ENCODE measurements around the gene BCAP31.

The BCAP31 gene

DNA sequence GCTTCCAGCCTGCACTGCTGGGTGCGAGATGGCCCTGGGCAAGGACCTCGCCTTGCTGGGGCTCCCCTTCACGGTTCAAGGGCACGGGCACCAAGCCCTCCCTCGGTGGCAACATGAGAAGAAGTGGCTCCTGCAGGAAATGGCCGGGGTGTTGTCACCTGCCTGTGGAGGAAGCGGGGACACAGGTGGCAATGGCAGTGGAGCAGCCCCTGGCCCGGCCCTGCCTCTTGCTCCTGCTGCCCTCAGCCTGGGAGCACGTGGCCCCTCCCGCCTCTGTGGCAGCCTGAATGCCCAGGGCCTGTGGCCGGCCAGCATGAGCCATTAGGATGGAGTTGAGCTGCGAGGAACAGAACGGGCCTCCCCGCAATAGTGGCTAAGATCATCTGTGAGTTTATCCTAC is 17.3 kb upstream of the BCAP31 start:
- TF ChIP-seq, protein P1, sequence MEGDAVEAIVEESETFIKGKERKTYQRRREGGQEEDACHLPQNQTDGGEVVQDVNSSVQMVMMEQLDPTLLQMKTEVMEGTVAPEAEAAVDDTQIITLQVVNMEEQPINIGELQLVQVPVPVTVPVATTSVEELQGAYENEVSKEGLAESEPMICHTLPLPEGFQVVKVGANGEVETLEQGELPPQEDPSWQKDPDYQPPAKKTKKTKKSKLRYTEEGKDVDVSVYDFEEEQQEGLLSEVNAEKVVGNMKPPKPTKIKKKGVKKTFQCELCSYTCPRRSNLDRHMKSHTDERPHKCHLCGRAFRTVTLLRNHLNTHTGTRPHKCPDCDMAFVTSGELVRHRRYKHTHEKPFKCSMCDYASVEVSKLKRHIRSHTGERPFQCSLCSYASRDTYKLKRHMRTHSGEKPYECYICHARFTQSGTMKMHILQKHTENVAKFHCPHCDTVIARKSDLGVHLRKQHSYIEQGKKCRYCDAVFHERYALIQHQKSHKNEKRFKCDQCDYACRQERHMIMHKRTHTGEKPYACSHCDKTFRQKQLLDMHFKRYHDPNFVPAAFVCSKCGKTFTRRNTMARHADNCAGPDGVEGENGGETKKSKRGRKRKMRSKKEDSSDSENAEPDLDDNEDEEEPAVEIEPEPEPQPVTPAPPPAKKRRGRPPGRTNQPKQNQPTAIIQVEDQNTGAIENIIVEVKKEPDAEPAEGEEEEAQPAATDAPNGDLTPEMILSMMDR (conservative IDR thresholded peaks at IDR 0.05; ENCODE audit: low read length) = no peak
- no peak overlapping the region for H3K4me3 ChIP-seq (ENCODE audit: low read length)
- no peak for DNase-seq (ENCODE audit: low read depth)

DNA sequence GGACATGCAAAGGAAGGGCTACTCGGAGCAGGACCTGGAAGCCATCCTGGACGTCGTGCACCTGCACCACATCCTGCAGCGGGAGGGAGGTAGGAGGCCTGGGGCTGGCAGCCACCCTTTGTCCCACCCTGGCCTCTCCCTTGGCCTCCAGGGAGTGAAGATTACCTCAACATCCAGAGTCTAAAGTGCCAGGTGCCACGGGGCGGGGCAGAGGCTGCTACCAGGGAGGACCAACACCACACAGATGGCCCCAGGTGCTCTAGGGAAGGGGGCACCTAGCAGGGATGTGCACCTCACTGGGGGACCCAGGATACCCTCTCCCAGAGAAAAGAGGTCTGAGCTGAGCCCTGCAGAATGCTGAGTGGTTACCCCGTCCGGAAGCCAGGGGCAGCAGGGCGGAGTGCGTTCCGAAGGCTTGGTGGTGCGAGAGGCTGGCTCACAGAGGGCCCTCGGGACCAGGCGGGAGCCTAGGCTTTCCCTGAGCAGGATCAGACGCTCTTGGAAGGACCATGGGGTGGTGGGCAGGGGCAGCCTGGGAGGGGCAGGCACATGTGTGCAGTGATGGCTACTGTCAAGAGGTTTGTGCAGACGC is 16.5 kb upstream of the BCAP31 start:
- no peak for DNase-seq (ENCODE audit: low read depth)
- H3K4me3 ChIP-seq (ENCODE audit: low read length) = no peak overlapping the region
- TF ChIP-seq, protein P1 (conservative IDR thresholded peaks at IDR 0.05; ENCODE audit: low read length) = no peak

DNA sequence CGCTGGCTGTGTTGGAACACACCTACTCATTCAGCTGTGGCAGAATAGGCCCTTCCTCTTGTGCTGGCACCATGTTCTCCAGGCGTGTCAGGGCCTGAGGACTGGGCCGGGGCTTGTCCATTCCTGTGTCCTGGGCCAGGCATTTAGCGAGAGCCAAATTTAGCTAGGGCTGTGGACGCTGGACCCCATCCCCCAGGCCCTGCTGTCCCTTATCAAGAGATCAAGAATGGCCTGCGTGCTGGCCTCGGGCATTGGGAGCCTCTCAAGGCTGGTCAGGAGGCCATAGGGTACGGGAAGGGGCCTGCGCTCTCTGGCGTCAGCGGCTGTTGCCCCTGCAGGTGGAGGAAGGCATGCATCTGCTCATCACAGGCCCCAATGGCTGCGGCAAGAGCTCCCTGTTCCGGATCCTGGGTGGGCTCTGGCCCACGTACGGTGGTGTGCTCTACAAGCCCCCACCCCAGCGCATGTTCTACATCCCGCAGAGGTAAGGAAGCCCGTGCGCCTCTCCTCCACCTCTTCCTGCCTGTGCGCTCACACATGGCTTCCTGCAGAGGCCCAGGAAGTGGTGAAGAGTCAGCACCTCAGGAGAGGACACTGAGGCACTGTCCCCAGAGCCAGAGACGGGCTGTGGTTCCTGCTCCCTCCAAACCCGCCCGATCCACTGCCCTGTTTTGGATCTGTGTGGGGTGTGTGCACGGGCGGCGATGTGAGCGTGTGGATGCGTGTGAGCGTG is 15.7 kb upstream of the BCAP31 start:
- no peak for DNase-seq (ENCODE audit: low read depth)
- H3K4me3 ChIP-seq (ENCODE audit: low read length) = no peak overlapping the region
- TF ChIP-seq, protein P1 (conservative IDR thresholded peaks at IDR 0.05; ENCODE audit: low read length) = no peak

DNA sequence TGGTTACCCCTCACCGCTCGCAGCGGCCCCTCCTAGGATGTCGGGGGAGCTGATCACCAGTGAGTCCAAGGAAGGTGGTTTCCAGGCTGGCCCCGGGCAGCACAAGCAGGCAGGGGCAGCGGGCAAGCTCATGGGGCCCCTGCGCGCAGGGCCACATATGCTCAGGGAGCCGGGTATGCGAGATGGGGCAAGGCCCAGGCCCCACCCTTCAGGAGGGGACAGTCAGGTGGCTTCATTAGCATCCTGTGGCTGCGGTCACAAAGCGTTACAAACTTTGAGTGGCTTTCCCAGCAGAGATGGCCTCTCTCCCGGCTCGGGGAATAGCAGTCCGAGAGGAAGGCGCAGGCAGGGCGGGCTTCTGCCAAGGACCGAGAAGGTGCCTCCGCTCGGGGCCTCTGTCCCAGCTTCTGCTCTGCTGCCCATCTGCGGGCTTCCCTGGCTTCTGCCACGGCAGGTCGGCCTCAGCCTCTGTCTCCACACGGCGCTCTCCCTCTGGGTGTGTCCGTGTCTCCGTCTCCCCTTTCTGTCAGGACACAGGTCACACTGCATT is 13.9 kb upstream of the BCAP31 start:
- no peak overlapping the region for H3K4me3 ChIP-seq (ENCODE audit: low read length)
- no peak for DNase-seq (ENCODE audit: low read depth)
- TF ChIP-seq, protein P1 (conservative IDR thresholded peaks at IDR 0.05; ENCODE audit: low read length) = no peak

DNA sequence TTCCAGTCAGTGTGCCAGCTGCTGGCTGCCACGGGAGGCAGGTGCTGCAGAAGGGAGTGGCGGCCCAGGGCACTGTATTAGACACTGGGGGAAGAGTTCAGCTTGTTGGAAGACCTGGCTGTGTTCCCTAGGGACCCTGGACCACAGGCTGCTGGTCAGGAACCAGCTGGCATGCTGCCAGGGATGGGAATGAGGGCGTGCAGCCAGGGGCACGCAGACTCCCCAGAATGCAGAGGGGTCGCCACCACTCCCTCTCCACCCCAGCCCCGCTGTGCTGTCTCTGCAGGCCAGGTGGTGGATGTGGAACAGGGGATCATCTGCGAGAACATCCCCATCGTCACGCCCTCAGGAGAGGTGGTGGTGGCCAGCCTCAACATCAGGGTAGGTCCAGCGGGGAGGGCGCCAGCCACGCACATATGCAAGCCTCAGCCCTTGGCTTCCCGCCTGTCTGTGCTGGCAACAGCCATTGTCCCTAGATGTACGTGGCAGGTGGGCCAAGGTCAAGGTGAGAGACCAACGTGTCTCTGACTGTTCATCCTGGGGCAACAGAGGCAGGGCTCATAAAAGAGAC is 12.8 kb upstream of the BCAP31 start:
- no peak overlapping the region for H3K4me3 ChIP-seq (ENCODE audit: low read length)
- DNase-seq (ENCODE audit: low read depth) = no peak
- TF ChIP-seq, protein P1 (conservative IDR thresholded peaks at IDR 0.05; ENCODE audit: low read length) = no peak

DNA sequence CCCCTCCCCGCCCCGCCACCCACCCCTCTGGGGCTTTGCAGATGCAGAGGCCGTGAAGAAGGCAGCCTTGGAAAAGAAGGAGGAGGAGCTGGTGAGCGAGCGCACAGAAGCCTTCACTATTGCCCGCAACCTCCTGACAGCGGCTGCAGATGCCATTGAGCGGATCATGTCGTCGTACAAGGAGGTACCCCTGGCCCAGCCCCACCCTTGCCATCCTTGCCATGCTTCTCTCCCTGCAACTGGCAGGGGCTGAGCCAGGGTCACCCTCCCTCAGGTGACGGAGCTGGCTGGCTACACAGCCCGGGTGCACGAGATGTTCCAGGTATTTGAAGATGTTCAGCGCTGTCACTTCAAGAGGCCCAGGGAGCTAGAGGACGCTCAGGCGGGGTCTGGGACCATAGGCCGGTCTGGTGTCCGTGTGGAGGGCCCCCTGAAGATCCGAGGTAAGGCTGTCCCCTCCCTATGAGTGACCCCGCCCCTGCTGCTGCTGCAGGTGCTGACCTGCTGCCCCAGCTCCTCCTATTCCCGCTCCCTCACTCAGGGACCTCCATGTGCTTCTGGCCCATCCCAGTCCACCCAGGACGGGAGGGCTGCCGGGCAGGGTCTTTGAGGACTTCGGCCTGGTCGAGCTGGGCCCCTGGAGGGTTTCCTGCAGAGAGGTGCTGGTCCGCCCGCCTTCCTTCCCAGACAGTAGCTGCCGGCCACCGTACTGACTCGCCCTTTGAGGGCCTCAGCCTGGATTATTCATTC is 12.1 kb upstream of the BCAP31 start:
- TF ChIP-seq, protein P1 (conservative IDR thresholded peaks at IDR 0.05; ENCODE audit: low read length) = no peak
- no peak for DNase-seq (ENCODE audit: low read depth)

More for the DNA sequence above, 12.1 kb upstream of the BCAP31 start:
- no peak overlapping the region for H3K4me3 ChIP-seq (ENCODE audit: low read length)
